Neural progenitor cell (in vitro differentiated cells): Measurements from ENCODE around the gene RANBP1. TPM values are rescaled to one million over a fixed set of nuclear protein-coding genes. Genes with fewer than 3 reads are reported as not detected.

Source experiments
- DNase-seq: peaks from one replicate; pipeline ENCODE4 v3.0.0-alpha.2; 2016; ENCODE audit warnings: low spot score
- H2AFZ ChIP-seq: fragments of 200-600 bp; sonication (generic); replicated peaks from 2 replicates; pipeline ENCODE4 v1.6.1; 2016; ENCODE audit warnings: antibody characterized with exemption
- H3F3A ChIP-seq: fragments of 200-600 bp; sonication (generic); 2 replicates; pipeline ENCODE4 v1.6.1; 2016; ENCODE audit warnings: antibody characterized with exemption, low read depth
- H3K27ac ChIP-seq: fragments of 200-600 bp; sonication (generic); 2 replicates; pipeline ENCODE4 v1.5.1; 2016; ENCODE audit warnings: mild to moderate bottlenecking
- H3K27me3 ChIP-seq: fragments of 200-600 bp; sonication (generic); 2 replicates; pipeline ENCODE4 v1.6.1; 2016; ENCODE audit warnings: mild to moderate bottlenecking, moderate library complexity
- H3K36me3 ChIP-seq: fragments of 200-600 bp; sonication (generic); 2 replicates; pipeline ENCODE4 v1.5.1; 2016
- H3K4me1 ChIP-seq: fragments of 200-600 bp; sonication (generic); 2 replicates; pipeline ENCODE4 v1.6.1; 2016; ENCODE audit warnings: mixed run types
- H3K4me2 ChIP-seq: fragments of 200-600 bp; sonication (generic); 2 replicates; pipeline ENCODE4 v1.6.1; 2016
- H3K4me3 ChIP-seq: fragments of 200-600 bp; sonication (generic); 2 replicates; pipeline ENCODE4 v1.5.1; 2016
- H3K79me2 ChIP-seq: fragments of 200-600 bp; sonication (generic); 2 replicates; pipeline ENCODE4 v1.6.1; 2016; ENCODE audit warnings: low read depth
- H3K9ac ChIP-seq: fragments of 200-600 bp; sonication (generic); 2 replicates; pipeline ENCODE4 v1.6.1; 2016
- H3K9me3 ChIP-seq: fragments of 200-600 bp; sonication (generic); 2 replicates; pipeline ENCODE4 v1.5.1; 2016; ENCODE audit warnings: low read depth
- H4K20me1 ChIP-seq: fragments of 200-600 bp; sonication (generic); 2 replicates; pipeline ENCODE4 v1.6.1; 2016; ENCODE audit warnings: low read depth
- H3K27ac Mint-ChIP-seq: 3 replicates; pipeline ENCODE4 v1.8.0; 2021; ENCODE audit warnings: mixed read lengths
- H3K27me3 Mint-ChIP-seq: 2 replicates; pipeline ENCODE4 v1.8.0; 2022; ENCODE audit warnings: low read depth, mild to moderate bottlenecking, inconsistent platforms, moderate library complexity, mixed read lengths; ENCODE audit not compliant: insufficient read depth
- H3K36me3 Mint-ChIP-seq: 3 replicates; pipeline ENCODE4 v1.8.0; 2021; ENCODE audit warnings: mixed read lengths
- H3K4me1 Mint-ChIP-seq: 3 replicates; pipeline ENCODE4 v1.8.0; 2021; ENCODE audit warnings: mixed read lengths
- H3K4me3 Mint-ChIP-seq: 3 replicates; pipeline ENCODE4 v1.8.0; 2021; ENCODE audit warnings: mild to moderate bottlenecking, moderate library complexity, mixed read lengths
- H3K9me3 Mint-ChIP-seq: 3 replicates; pipeline ENCODE4 v1.8.0; 2020; ENCODE audit warnings: mixed read lengths
- CTCF ChIP-seq: fragments of 200-600 bp; sonication (generic); IDR thresholded peaks from 2 replicates; pipeline ENCODE4 v1.5.1; 2017; ENCODE audit warnings: antibody characterized with exemption, mild to moderate bottlenecking
- EZH2 ChIP-seq: fragments of 200-600 bp; sonication (generic); IDR thresholded peaks from 2 replicates; pipeline ENCODE4 v1.6.1; 2017; ENCODE audit warnings: antibody characterized with exemption, mild to moderate bottlenecking, moderate library complexity
- EZH2phosphoT487 ChIP-seq: fragments of 200-600 bp; sonication (generic); IDR thresholded peaks from 2 replicates; pipeline ENCODE4 v1.6.1; 2017; ENCODE audit warnings: antibody characterized with exemption
- total RNA-seq: library from RNA; depleted of rRNA; stranded (reverse); fragments of >200 nt; gene quantifications from 2 replicates; pipeline ENCODE4 v1.2.3, GENCODE V29; 2015; ENCODE audit warnings: low replicate concordance

The RANBP1 gene
- total RNA-seq, 1 donor from 2014 or later, result 918 TPM

GRCh38 chr22:20154602-20155187, 38.8 kb downstream of the RANBP1 start:
- TF ChIP-seq EZH2, result no peak
- no peak for TF ChIP-seq CTCF
- no peak for TF ChIP-seq EZH2phosphoT487
- no peaks in the 10 kb centered on the region for H3K36me3 ChIP-seq
- peaks cover 9% of the 10 kb centered on the region for H3K4me1 ChIP-seq
- Mint-ChIP-seq H3K4me3 (no peak overlapping the region), H3K27ac (peak overlapping the region; percentile 97), H3K36me3 (no peaks in the 10 kb centered on the region), H3K27me3 (no peaks in the 10 kb centered on the region), H3K9me3 (no peaks in the 10 kb centered on the region), H3K4me1 (peaks cover 40% of the 10 kb centered on the region)
- DNase-seq, result no peak
- H3K4me3 ChIP-seq, result no peak overlapping the region
- no peaks in the 10 kb centered on the region for H4K20me1 ChIP-seq
- no peak overlapping the region for H3K27ac ChIP-seq
- no peak overlapping the region for H3K9ac ChIP-seq
- no peak overlapping the region for H3K4me2 ChIP-seq
- no peaks in the 10 kb centered on the region for H3F3A ChIP-seq
- no peak overlapping the region for H2AFZ ChIP-seq
- H3K79me2 ChIP-seq, result no peaks in the 10 kb centered on the region
- no peaks in the 10 kb centered on the region for H3K27me3 ChIP-seq
- H3K9me3 ChIP-seq, result no peaks in the 10 kb centered on the region

- no peaks in the 10 kb centered on the region for H3K9me3 Mint-ChIP-seq
- H3K4me1 Mint-ChIP-seq, result peaks cover 40% of the 10 kb centered on the region
- H3K4me3 ChIP-seq, result no peak overlapping the region
- H3K79me2 ChIP-seq, result no peaks in the 10 kb centered on the region
- no peaks in the 10 kb centered on the region for H3K9me3 ChIP-seq
- peaks cover 9% of the 10 kb centered on the region for H3K4me1 ChIP-seq
- H4K20me1 ChIP-seq, result no peaks in the 10 kb centered on the region
- no peaks in the 10 kb centered on the region for H3K36me3 Mint-ChIP-seq
- H2AFZ ChIP-seq, result no peak overlapping the region
- H3K27ac Mint-ChIP-seq, result peak overlapping the region; percentile 74
- H3K27ac ChIP-seq, result no peak overlapping the region
- H3K27me3 ChIP-seq, result no peaks in the 10 kb centered on the region
- no peak for TF ChIP-seq EZH2phosphoT487
- TF ChIP-seq EZH2, result no peak
- no peak for TF ChIP-seq CTCF
- H3K27me3 Mint-ChIP-seq, result no peaks in the 10 kb centered on the region
- DNase-seq, result peak; percentile 31
- no peaks in the 10 kb centered on the region for H3F3A ChIP-seq
- H3K4me3 Mint-ChIP-seq, result no peak overlapping the region
- H3K36me3 ChIP-seq, result no peaks in the 10 kb centered on the region
- H3K9ac ChIP-seq, result no peak overlapping the region
- H3K4me2 ChIP-seq, result no peak overlapping the region
These were observed 39.6 kb downstream of the RANBP1 start for GRCh38 chr22:20155330-20156041.

- peaks cover 1% of the 10 kb centered on the region for H3K27me3 Mint-ChIP-seq
- H3K9ac ChIP-seq, result no peak overlapping the region
- TF ChIP-seq EZH2phosphoT487 (no peak), EZH2 (no peak), CTCF (no peak)
- H3K27ac ChIP-seq, result no peak overlapping the region
- no peak overlapping the region for H2AFZ ChIP-seq
- H3K36me3 Mint-ChIP-seq, result no peaks in the 10 kb centered on the region
- no peaks in the 10 kb centered on the region for H3K79me2 ChIP-seq
- H3K9me3 ChIP-seq, result no peaks in the 10 kb centered on the region
- no peaks in the 10 kb centered on the region for H3F3A ChIP-seq
- H3K4me3 ChIP-seq, result no peak overlapping the region
- no peaks in the 10 kb centered on the region for H4K20me1 ChIP-seq
- H3K36me3 ChIP-seq, result no peaks in the 10 kb centered on the region
- H3K4me1 ChIP-seq, result peaks cover 9% of the 10 kb centered on the region
- no peaks in the 10 kb centered on the region for H3K9me3 Mint-ChIP-seq
- H3K4me1 Mint-ChIP-seq, result peaks cover 39% of the 10 kb centered on the region
- H3K27me3 ChIP-seq, result no peaks in the 10 kb centered on the region
- H3K4me2 ChIP-seq, result no peak overlapping the region
- no peak for DNase-seq
- peak overlapping the region; percentile 74 for H3K27ac Mint-ChIP-seq
- H3K4me3 Mint-ChIP-seq, result no peak overlapping the region
These were observed 40.1 kb downstream of the RANBP1 start for GRCh38 chr22:20156042-20156389.
